WTC11 (cell line): ENCODE measurements around the gene ZNF485. TPM values are rescaled to one million over a fixed set of nuclear protein-coding genes. Genes with fewer than 3 reads are reported as not detected.

Experiments
- ATAC-seq: fragments of 200-7000 bp; cut with Tn5 transposase; 2 replicates; pipeline ENCODE4 v1.10.0; 2021; ENCODE audit warnings: mild to moderate bottlenecking, moderate library complexity
- CTCF ChIA-PET: fragments of 300-600 bp; sonication (Branson Sonifier 250); formaldehyde crosslinking; loops from one replicate; lab custom pipeline; 2021; ENCODE audit warnings: antibody characterized with exemption; lab: Charles Lee
- POLR2A ChIA-PET: fragments of 350-600 bp; sonication (Branson Sonifier 250); formaldehyde crosslinking; loops from one replicate; lab custom pipeline; 2021; ENCODE audit warnings: antibody characterized with exemption; lab: Charles Lee
- DNase-seq: peaks from one replicate; pipeline ENCODE4 v3.0.0; 2021; ENCODE audit warnings: low spot score
- H3K27ac Mint-ChIP-seq: 2 replicates; pipeline ENCODE4 v1.8.0; 2021; ENCODE audit warnings: mixed read lengths
- H3K27me3 Mint-ChIP-seq: 2 replicates; pipeline ENCODE4 v1.8.0; 2021; ENCODE audit warnings: low read depth, mild to moderate bottlenecking, moderate library complexity, mixed read lengths
- H3K36me3 Mint-ChIP-seq: 2 replicates; pipeline ENCODE4 v1.8.0; 2021; ENCODE audit warnings: mixed read lengths
- H3K4me1 Mint-ChIP-seq: 2 replicates; pipeline ENCODE4 v1.8.0; 2022; ENCODE audit warnings: mixed read lengths
- H3K4me3 Mint-ChIP-seq: 2 replicates; pipeline ENCODE4 v1.8.0; 2021; ENCODE audit warnings: mild to moderate bottlenecking, moderate library complexity, mixed read lengths
- H3K9me3 Mint-ChIP-seq: 2 replicates; pipeline ENCODE4 v1.8.0; 2021; ENCODE audit warnings: mixed read lengths
- ATF1 ChIP-seq: sonication (generic); formaldehyde crosslinking; IDR thresholded peaks from 2 replicates; pipeline ENCODE4 v1.8.1; 2023; ENCODE audit warnings: mild to moderate bottlenecking, moderate library complexity, missing genetic modification reagents
- ATF2 ChIP-seq: sonication (generic); formaldehyde crosslinking; IDR thresholded peaks from 2 replicates; pipeline ENCODE4 v1.8.1; 2022; ENCODE audit warnings: low read depth, missing genetic modification reagents, borderline replicate concordance
- CDX4 ChIP-seq: fragments of 250-450 bp; sonication (Bioruptor Pico); IDR thresholded peaks from 2 replicates; pipeline ENCODE4 v1.9.0; 2021; ENCODE audit warnings: moderate library complexity, mild to moderate bottlenecking, inconsistent platforms, borderline replicate concordance
- CTCF ChIP-seq: fragments of 200-600 bp; IDR thresholded peaks from 2 replicates; pipeline ENCODE4 v1.8.0; 2022; ENCODE audit warnings: antibody characterized with exemption
- E2F4 ChIP-seq: sonication (generic); formaldehyde crosslinking; IDR thresholded peaks from 2 replicates; pipeline ENCODE4 v1.8.1; 2022; ENCODE audit warnings: low read depth, mild to moderate bottlenecking, moderate library complexity, missing genetic modification reagents, borderline replicate concordance
- FOXJ3 ChIP-seq: sonication (generic); formaldehyde crosslinking; IDR thresholded peaks from 2 replicates; pipeline ENCODE4 v1.9.0; 2021; ENCODE audit warnings: missing genetic modification reagents, mild to moderate bottlenecking, borderline replicate concordance
- FOXP1 ChIP-seq: sonication (generic); formaldehyde crosslinking; IDR thresholded peaks from 2 replicates; pipeline ENCODE4 v1.8.0; 2022; ENCODE audit warnings: missing genetic modification reagents, mild to moderate bottlenecking, moderate library complexity, borderline replicate concordance
- FOXP4 ChIP-seq: sonication (generic); formaldehyde crosslinking; IDR thresholded peaks from 2 replicates; pipeline ENCODE4 v1.8.0; 2022; ENCODE audit warnings: mild to moderate bottlenecking, missing genetic modification reagents
- GABPB1 ChIP-seq: sonication (generic); formaldehyde crosslinking; IDR thresholded peaks from 2 replicates; pipeline ENCODE4 v1.8.1; 2023; ENCODE audit warnings: mild to moderate bottlenecking, missing genetic modification reagents
- JUN ChIP-seq: sonication (generic); formaldehyde crosslinking; IDR thresholded peaks from 2 replicates; pipeline ENCODE4 v1.8.0; 2023; ENCODE audit warnings: mild to moderate bottlenecking, missing genetic modification reagents
- MYBL2 ChIP-seq: sonication (generic); formaldehyde crosslinking; IDR thresholded peaks from 2 replicates; pipeline ENCODE4 v1.8.1; 2023; ENCODE audit warnings: mild to moderate bottlenecking, moderate library complexity, missing genetic modification reagents
- total RNA-seq: library from RNA; stranded (reverse); gene quantifications from 3 replicates; pipeline ENCODE4 v1.2.3, GENCODE V29; 2021
- TF ChIP-seq, protein P1 (sequence below): sonication (generic); formaldehyde crosslinking; IDR thresholded peaks from 2 replicates; pipeline ENCODE4 v1.8.0; 2023; ENCODE audit warnings: missing genetic modification reagents, mild to moderate bottlenecking, borderline replicate concordance
- TF ChIP-seq, protein P2 (sequence below): sonication (generic); formaldehyde crosslinking; IDR thresholded peaks from 2 replicates; pipeline ENCODE4 v1.8.1; 2022; ENCODE audit warnings: missing genetic modification reagents, borderline replicate concordance

The ZNF485 gene
- total RNA-seq, 1 experiment from 2014 or later: 9.6 TPM

GRCh38 chr10:43570971-43571370 is 35.3 kb upstream of the ZNF485 start:
- H3K4me3 Mint-ChIP-seq: no peak overlapping the region

More at GRCh38 chr10:43570971-43571370, 35.3 kb upstream of the ZNF485 start:
- TF ChIP-seq FOXJ3 (CRISPR knock-in tag) (no peak), ATF1 (CRISPR knock-in tag) (no peak), CTCF (no peak), GABPB1 (CRISPR knock-in tag) (no peak), MYBL2 (CRISPR knock-in tag) (no peak), E2F4 (CRISPR knock-in tag) (no peak), ATF2 (CRISPR knock-in tag) (no peak), FOXP4 (CRISPR knock-in tag) (no peak), JUN (CRISPR knock-in tag) (no peak), FOXP1 (CRISPR knock-in tag) (no peak), CDX4 (CRISPR knock-in tag) (no peak)
- TF ChIP-seq, protein P1, sequence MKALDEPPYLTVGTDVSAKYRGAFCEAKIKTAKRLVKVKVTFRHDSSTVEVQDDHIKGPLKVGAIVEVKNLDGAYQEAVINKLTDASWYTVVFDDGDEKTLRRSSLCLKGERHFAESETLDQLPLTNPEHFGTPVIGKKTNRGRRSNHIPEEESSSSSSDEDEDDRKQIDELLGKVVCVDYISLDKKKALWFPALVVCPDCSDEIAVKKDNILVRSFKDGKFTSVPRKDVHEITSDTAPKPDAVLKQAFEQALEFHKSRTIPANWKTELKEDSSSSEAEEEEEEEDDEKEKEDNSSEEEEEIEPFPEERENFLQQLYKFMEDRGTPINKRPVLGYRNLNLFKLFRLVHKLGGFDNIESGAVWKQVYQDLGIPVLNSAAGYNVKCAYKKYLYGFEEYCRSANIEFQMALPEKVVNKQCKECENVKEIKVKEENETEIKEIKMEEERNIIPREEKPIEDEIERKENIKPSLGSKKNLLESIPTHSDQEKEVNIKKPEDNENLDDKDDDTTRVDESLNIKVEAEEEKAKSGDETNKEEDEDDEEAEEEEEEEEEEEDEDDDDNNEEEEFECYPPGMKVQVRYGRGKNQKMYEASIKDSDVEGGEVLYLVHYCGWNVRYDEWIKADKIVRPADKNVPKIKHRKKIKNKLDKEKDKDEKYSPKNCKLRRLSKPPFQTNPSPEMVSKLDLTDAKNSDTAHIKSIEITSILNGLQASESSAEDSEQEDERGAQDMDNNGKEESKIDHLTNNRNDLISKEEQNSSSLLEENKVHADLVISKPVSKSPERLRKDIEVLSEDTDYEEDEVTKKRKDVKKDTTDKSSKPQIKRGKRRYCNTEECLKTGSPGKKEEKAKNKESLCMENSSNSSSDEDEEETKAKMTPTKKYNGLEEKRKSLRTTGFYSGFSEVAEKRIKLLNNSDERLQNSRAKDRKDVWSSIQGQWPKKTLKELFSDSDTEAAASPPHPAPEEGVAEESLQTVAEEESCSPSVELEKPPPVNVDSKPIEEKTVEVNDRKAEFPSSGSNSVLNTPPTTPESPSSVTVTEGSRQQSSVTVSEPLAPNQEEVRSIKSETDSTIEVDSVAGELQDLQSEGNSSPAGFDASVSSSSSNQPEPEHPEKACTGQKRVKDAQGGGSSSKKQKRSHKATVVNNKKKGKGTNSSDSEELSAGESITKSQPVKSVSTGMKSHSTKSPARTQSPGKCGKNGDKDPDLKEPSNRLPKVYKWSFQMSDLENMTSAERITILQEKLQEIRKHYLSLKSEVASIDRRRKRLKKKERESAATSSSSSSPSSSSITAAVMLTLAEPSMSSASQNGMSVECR (CRISPR knock-in tag): no peak
- TF ChIP-seq, protein P2, sequence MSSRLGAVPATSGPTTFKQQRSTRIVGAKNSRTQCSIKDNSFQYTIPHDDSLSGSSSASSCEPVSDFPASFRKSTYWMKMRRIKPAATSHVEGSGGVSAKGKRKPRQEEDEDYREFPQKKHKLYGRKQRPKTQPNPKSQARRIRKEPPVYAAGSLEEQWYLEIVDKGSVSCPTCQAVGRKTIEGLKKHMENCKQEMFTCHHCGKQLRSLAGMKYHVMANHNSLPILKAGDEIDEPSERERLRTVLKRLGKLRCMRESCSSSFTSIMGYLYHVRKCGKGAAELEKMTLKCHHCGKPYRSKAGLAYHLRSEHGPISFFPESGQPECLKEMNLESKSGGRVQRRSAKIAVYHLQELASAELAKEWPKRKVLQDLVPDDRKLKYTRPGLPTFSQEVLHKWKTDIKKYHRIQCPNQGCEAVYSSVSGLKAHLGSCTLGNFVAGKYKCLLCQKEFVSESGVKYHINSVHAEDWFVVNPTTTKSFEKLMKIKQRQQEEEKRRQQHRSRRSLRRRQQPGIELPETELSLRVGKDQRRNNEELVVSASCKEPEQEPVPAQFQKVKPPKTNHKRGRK: no peak
- DNase-seq: no peak
- peaks cover 26% of the 10 kb centered on the region for H3K4me1 Mint-ChIP-seq
- H3K36me3 Mint-ChIP-seq: peaks cover 35% of the 10 kb centered on the region
- no peak overlapping the region for H3K27ac Mint-ChIP-seq
- no peak for ATAC-seq
- peaks cover 15% of the 10 kb centered on the region for H3K9me3 Mint-ChIP-seq
- ChIA-PET CTCF (no interaction called here), POLR2A (no interaction called here)
- peaks cover 26% of the 10 kb centered on the region for H3K27me3 Mint-ChIP-seq
